Esophagus (tissue), 2 donors: ENCODE measurements around the gene SPEG. TPM values are rescaled to one million over a fixed set of nuclear protein-coding genes. Genes with fewer than 3 reads are reported as not detected.

Experiments
- H3K27ac ChIP-seq, 2 donors: one replicate each; pipeline ENCODE4 v1.5.1; 2013; ENCODE audit warnings: low read depth in 2 of 2, mild to moderate bottlenecking in 2 of 2, inconsistent platforms in 1 of 2, low read length in 1 of 2, moderate library complexity in 1 of 2
- H3K27me3 ChIP-seq, 2 donors: one replicate each; pipeline ENCODE4 v1.6.1; 2013; ENCODE audit warnings: low read length in 2 of 2, control low read depth in 1 of 2, mild to moderate bottlenecking in 1 of 2; ENCODE audit not compliant: insufficient read depth in 2 of 2, control insufficient read depth in 1 of 2
- H3K36me3 ChIP-seq, 2 donors: one replicate each; pipeline ENCODE4 v1.6.1; 2013; ENCODE audit warnings: low read length in 1 of 2; ENCODE audit not compliant: control insufficient read depth in 2 of 2, insufficient read depth in 2 of 2
- H3K4me1 ChIP-seq, 2 donors: one replicate each; pipeline ENCODE4 v1.6.1; 2013; ENCODE audit warnings: low read length in 1 of 2; ENCODE audit not compliant: control insufficient read depth in 2 of 2, insufficient read depth in 2 of 2
- H3K4me3 ChIP-seq, 2 donors: one replicate each; pipeline ENCODE4 v1.5.1; 2013; ENCODE audit warnings: low read length in 2 of 2, mild to moderate bottlenecking in 2 of 2, low read depth in 1 of 2, moderate library complexity in 1 of 2
- H3K9me3 ChIP-seq, 2 donors: one replicate each; pipeline ENCODE4 v1.6.1; 2013; ENCODE audit warnings: mild to moderate bottlenecking in 2 of 2, low read depth in 1 of 2, low read length in 1 of 2, moderate library complexity in 1 of 2; ENCODE audit not compliant: control insufficient read depth in 2 of 2, insufficient read depth in 1 of 2
- WGBS, 2 donors: extraction: QIAGEN DNeasy Blood & Tissue Kit; methylation state at CpG; one replicate each; pipeline ENCODE4 v1.1.7; 2013; 5-methylcytosine and 5-hydroxymethylcytosine counted together
- polyA plus RNA-seq, 2 donors: library from polyadenylated mRNA; stranded (reverse); fragments of 200-250 nt; gene quantifications; one replicate each; pipeline ENCODE4 v1.2.3, GENCODE V29; 2013
- donor health status: healthy with polysubstance abuse.
- donor health status: Bipolar disorder and iron deficiency.

The SPEG gene
- polyA plus RNA-seq, 2 donors: 22.3 to 37.7 TPM

DNA sequence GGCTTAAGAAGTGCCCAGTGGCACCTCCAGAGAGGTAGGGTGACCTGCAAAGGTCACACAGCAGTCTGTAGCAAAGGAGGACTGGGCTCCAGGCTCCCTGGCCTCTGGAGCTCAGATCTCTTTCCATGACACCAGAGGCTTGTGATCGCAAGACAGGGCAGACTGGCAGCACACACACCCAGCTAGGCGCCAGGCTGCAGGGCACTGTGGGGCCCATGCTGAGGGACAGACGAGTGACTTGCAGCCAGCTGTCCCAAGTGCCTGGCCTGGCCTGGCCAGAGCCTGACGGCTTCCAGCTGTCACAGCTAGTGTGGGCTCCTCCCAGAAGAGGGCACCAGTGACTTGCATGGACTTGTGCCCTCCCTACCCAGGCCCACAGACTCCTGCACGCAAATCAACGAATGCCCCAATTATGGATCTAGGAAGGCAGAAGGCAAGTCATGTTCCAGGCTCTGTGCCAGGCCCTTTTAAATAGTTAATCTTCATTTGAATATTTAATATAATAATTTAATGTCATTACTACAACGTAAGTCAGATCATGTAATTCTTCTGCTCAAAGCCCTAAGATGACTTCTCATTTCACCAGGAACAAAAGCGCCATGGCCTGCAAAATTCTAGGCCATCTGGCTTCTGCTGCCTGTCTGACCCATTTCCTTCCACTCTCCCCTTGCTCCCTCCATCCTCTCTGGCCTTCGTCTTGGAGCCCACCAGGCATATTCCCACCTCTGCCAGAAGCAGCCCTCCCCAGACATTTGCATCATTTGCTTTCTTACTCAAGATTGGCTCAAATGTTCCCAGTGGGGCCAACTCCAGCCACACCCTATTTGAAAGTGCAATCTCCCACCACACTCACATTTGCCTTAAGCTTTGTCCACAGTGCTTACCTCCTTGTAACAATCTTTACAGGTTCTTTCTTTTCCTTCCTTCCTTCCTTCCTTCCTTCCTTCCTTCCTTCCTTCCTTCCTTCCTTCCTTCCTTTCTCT, 3.7 kb upstream of the SPEG start:
- WGBS, 2 donors: 48 to 52% methylated on average over 9 of the region's 9 CpGs
- no peaks in the 10 kb centered on the region for H3K9me3 ChIP-seq
- no peak overlapping the region for H3K4me3 ChIP-seq
- H3K27me3 ChIP-seq: peaks cover 0 to 4% of the 10 kb centered on the region in 2 donors
- peak overlapping the region; percentile 33 to 50 for H3K27ac ChIP-seq
- no peaks in the 10 kb centered on the region for H3K4me1 ChIP-seq
- H3K36me3 ChIP-seq: no peaks in the 10 kb centered on the region

DNA sequence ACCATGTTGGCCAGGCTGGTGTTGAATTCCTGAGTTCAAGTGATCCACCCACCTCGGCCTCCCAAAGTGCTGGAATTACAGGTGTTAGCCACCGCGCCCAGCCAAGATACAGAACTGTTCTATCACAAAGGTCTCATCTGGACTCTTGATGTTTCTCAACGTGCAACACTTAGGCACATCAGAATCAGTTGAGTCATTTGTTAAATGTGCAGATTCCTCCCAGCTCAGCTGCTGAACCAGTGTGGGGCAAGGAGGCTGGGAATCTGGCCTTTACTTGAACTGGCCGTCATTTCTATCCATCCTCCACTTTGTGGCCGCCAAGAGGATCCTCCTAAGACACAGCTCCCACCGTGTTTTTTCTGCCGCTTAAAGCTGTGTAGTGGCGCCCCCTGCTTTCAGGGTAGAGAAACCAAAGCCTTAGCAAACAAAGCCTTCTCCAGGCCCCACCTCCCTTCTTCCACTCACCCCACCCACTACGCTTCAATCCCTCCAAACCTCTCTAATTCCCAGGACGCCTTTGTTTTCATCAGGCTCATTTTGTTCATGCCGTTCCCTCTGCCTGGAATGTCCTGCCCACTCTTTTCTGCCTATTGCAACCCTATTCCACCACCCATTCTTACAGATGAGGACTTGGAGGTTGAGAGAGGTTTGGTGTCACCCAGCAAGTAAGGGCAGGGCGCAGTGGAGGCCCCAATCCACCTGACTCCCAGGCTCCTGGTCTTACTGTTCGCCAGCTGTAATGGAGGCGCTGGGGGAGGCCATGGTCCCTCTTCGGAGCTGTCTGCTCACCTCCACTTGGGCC, 776 bp upstream of the SPEG start:
- WGBS, 2 donors: 77% methylated on average over 16 of the region's 16 CpGs
- Histone ChIP-seq H3K36me3 (no peaks in the 10 kb centered on the region), H3K27me3 (peaks cover 0 to 4% of the 10 kb centered on the region in 2 donors), H3K27ac (peak overlapping the region; percentile 78), H3K9me3 (no peaks in the 10 kb centered on the region), H3K4me3 (no peak overlapping the region), H3K4me1 (no peaks in the 10 kb centered on the region)

DNA sequence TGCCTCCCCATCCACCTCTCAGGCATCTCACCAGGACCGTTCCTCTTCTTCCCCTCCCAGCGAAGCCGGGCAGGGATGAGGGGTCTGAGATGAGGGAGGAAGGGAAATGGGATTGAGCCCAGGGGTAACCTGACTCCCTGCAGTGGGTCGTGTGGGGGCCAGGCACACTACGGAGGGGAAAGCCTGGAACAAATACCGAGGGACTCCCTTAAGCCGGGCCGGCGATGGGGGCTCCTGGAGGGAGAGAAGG, 250 bp upstream of the SPEG start:
- Histone ChIP-seq H3K27ac (peak overlapping the region; percentile 78), H3K36me3 (no peaks in the 10 kb centered on the region), H3K4me3 (no peak overlapping the region), H3K27me3 (peaks cover 0 to 4% of the 10 kb centered on the region in 2 donors), H3K4me1 (no peaks in the 10 kb centered on the region), H3K9me3 (no peaks in the 10 kb centered on the region)
- WGBS, 2 donors: 49 to 59% methylated on average over 6 to 9 of the region's 9 CpGs

DNA sequence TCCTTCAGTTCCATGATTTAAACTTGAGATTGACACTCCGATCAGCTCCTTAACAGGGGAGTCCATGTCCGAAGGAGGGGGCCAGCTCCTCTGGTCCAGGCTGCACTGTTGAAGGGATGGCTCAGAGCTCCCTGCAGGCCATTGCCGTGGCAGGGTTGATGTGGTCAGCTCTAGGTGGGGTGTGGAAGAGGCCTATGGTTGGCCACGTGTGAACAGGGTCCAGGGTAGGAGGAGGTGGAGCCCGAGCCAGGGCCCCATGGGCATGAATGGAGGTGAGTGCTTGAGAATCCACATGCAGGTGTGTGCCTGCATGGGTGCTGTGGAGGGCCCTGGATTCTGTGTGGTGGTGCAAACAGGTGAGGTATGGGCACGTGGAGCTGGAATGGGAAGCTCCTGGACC, 1.1 kb downstream of the SPEG start:
- WGBS, 2 donors: 87 to 90% methylated on average over 6 of the region's 6 CpGs
- no peaks in the 10 kb centered on the region for H3K9me3 ChIP-seq
- peaks cover 0 to 4% of the 10 kb centered on the region in 2 donors for H3K27me3 ChIP-seq
- H3K27ac ChIP-seq: peak overlapping the region; percentile 78
- H3K4me3 ChIP-seq: no peak overlapping the region
- no peaks in the 10 kb centered on the region for H3K36me3 ChIP-seq
- H3K4me1 ChIP-seq: no peaks in the 10 kb centered on the region

DNA sequence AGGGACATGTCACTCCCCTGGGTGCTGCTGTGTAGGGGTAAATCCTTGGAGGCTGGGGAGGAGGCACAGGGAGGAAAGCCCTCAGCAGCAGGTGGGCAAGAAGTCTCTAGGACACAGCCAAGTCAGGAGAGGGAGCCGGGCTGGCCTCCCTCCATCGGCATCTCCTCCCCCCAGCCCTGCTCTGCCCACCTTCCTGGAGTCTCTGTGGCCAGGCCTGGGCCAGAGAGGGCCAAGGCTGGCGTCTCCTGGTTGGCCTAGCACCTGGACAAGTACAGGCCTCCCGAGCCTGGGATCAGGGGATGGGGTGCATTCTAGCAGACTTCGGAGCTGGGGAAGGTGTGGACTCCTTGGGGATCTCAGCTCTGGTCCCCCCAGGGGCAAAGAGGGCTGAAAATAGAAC, 1.8 kb downstream of the SPEG start:
- Histone ChIP-seq H3K9me3 (no peaks in the 10 kb centered on the region), H3K4me3 (no peak overlapping the region), H3K27ac (peak overlapping the region; percentile 45 to 78), H3K36me3 (no peaks in the 10 kb centered on the region), H3K27me3 (peaks cover 0 to 4% of the 10 kb centered on the region in 2 donors), H3K4me1 (peaks cover 0 to 1% of the 10 kb centered on the region in 2 donors)
- WGBS, 2 donors: 88 to 89% methylated on average over 5 of the region's 5 CpGs

DNA sequence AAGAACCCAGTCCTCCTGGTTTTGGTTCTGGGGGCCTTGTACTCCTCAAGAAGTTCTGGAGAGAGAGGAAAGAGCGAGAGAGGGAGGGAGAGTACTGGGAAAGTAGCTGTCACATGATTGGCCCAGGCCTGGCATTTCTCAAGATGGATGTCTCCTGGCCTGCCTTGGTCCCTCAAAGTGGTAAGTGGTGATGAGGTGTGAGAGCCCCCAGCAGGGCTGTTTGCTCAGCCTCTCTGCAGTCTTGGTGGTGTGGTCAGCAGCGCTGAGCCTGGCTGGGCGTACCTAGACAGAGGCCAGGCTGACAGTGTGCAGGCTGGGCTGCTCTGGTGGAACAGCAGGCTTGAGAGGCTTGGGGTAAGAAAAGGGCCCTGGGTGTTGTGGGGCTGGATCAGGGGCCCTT, 2.5 kb downstream of the SPEG start:
- peak overlapping the region in 1 of 2 donors; percentile 63 for H3K27ac ChIP-seq
- H3K9me3 ChIP-seq: no peaks in the 10 kb centered on the region
- peaks cover 2 to 3% of the 10 kb centered on the region in 2 donors for H3K4me1 ChIP-seq
- WGBS, 2 donors: 84 to 92% methylated on average over 3 of the region's 3 CpGs
- H3K27me3 ChIP-seq: peaks cover 0 to 4% of the 10 kb centered on the region in 2 donors
- no peak overlapping the region for H3K4me3 ChIP-seq
- H3K36me3 ChIP-seq: no peaks in the 10 kb centered on the region

DNA sequence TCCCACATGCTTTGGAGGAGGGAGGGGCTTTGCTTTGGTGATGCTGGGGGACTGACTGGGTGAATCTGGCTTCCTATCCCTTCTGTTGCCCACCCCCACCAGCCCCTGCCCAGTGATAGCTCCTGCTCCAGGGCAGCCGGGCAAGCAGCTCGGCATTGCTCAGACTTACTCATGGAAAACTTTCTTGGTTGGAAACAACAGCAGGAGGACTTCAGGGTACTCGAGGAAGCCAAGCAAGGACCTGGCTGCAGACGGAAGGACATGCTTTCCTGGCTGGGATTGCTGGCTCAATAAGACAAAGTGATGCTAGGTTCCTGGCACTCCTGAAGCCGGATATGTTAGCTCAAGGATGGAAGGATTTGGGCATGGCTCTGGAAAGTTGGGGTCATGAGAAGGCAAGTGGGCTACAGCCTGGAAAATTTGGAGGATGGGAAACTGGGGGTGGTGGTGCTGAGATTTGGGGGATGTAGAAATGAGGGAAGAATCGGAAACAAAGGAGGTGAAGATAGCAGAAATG, 3.1 kb downstream of the SPEG start:
- Histone ChIP-seq H3K4me3 (no peak overlapping the region), H3K27ac (peak overlapping the region; percentile 23 to 50), H3K27me3 (peaks cover 0 to 4% of the 10 kb centered on the region in 2 donors), H3K9me3 (no peaks in the 10 kb centered on the region), H3K36me3 (no peaks in the 10 kb centered on the region), H3K4me1 (peaks cover 3% of the 10 kb centered on the region in 2 donors)
- 55 to 68% methylated on average over 6 of the region's 6 CpGs for WGBS, 2 donors

DNA sequence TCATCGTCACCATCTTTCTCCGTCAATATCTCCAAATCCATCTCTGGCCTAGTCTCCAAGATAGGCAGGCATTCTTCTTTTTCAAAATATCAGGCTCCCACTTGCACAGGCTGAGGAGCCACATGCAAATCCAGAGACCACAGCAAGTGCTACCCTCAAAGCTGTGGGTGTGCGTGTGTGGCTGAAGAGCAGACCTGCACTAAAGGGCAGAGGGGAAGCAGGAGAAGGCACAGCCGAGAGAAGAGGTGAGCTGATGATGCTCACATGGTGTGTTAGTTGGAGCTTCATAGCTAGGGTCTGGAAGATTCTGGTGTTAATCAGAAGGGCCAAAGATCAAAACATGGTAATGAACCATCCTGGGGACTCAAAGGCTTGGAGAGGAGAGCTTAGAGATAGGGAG, 3.8 kb downstream of the SPEG start:
- H3K27me3 ChIP-seq: peaks cover 0 to 4% of the 10 kb centered on the region in 2 donors
- WGBS, 2 donors: 84 to 89% methylated on average over 4 of the region's 4 CpGs

DNA sequence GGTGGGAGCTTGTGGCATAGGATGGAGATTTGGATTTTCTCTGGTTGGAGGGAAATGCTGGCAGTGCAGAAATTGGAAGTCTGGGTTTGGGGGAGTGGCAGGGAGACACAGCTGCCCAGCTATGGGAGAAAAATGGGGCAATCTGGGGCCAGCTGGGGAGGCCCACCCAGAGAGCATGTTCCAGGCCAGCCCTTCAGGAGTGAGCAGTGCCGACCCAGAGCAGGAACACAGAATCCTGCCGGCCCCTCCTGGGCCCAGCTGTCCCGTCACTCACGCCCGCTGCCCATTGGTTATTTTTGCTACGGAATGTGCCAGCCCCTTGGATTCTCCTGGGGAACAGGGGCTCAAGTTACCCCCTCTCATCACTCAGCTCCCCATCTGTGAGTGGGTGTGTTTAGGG, 4.9 kb downstream of the SPEG start:
- H3K27me3 ChIP-seq: peaks cover 0 to 4% of the 10 kb centered on the region in 2 donors

More for the DNA sequence above, 3.8 kb downstream of the SPEG start:
- Histone ChIP-seq H3K9me3 (no peaks in the 10 kb centered on the region), H3K27ac (peak overlapping the region in 1 of 2 donors; percentile 27), H3K4me3 (no peak overlapping the region), H3K36me3 (no peaks in the 10 kb centered on the region), H3K4me1 (peaks cover 3% of the 10 kb centered on the region in 2 donors)

More for the DNA sequence above, 4.9 kb downstream of the SPEG start:
- peaks cover 3% of the 10 kb centered on the region in 2 donors for H3K4me1 ChIP-seq
- no peaks in the 10 kb centered on the region for H3K9me3 ChIP-seq
- WGBS, 2 donors: 73 to 74% methylated on average over 4 to 6 of the region's 6 CpGs
- H3K36me3 ChIP-seq: no peaks in the 10 kb centered on the region
- peak overlapping the region in 1 of 2 donors; percentile 34 for H3K27ac ChIP-seq
- H3K4me3 ChIP-seq: no peak overlapping the region
